Astrocyte (in vitro differentiated cells and primary cell): ENCODE data around the gene CACNG6.

Experiments
- CTCF ChIP-seq: IDR thresholded peaks from 2 replicates; pipeline ENCODE4 v1.5.1; 2011; ENCODE audit warnings: low read depth, mild to moderate bottlenecking, inconsistent platforms, low read length, moderate library complexity; ENCODE audit not compliant: insufficient read depth
- EZH2 ChIP-seq: IDR thresholded peaks from 2 replicates; pipeline ENCODE4 v1.6.1; 2012; ENCODE audit warnings: mild to moderate bottlenecking, low read length, inconsistent platforms; ENCODE audit not compliant: insufficient read depth

- no peak for TF ChIP-seq CTCF
- TF ChIP-seq EZH2 = no peak
These were observed 10.1 kb downstream of the CACNG6 start for GRCh38 chr19:54001496-54001895.
